ENCODE results near the gene KCNE3.

Gene KCNE3

GRCh38 chr11:74460065-74460464 lies 7.3 kb downstream of the KCNE3 start:
- Histone ChIP-seq H3K4me3 (ENCODE audit: extremely low read depth, insufficient read depth, low read length, poor library complexity, severe bottlenecking) (no peak overlapping the region), H3K27ac (ENCODE audit: low read depth, low read length, severe bottlenecking) (peak overlapping the region; percentile 58)
- WGBS, 2 experiments (ENCODE audit: insufficient coverage in 2 of 2), result 100% methylated on average over 2 of the region's 4 CpGs

GRCh38 chr11:74459584-74459983 lies 7.8 kb downstream of the KCNE3 start:
- Histone ChIP-seq H3K4me1 (ENCODE audit: control insufficient read depth, insufficient read depth, low read length, poor library complexity, severe bottlenecking) (peaks cover 11% of the 10 kb centered on the region), H3K27ac (ENCODE audit: low read depth, low read length, severe bottlenecking) (no peak overlapping the region), H3K36me3 (ENCODE audit: control insufficient read depth, insufficient read depth, low read length) (peaks cover 5% of the 10 kb centered on the region), H3K4me3 (ENCODE audit: extremely low read depth, insufficient read depth, low read length, poor library complexity, severe bottlenecking) (no peak overlapping the region), H3K9me3 (ENCODE audit: control insufficient read depth, low read length) (no peaks in the 10 kb centered on the region)
- 0% methylated on average over 1 of the region's 1 CpG for WGBS, 2 experiments (ENCODE audit: insufficient coverage in 2 of 2)

More at GRCh38 chr11:74460065-74460464, 7.3 kb downstream of the KCNE3 start:
- Histone ChIP-seq H3K4me1 (ENCODE audit: control insufficient read depth, insufficient read depth, low read length, poor library complexity, severe bottlenecking) (peaks cover 11% of the 10 kb centered on the region), H3K9me3 (ENCODE audit: control insufficient read depth, low read length) (no peaks in the 10 kb centered on the region), H3K36me3 (ENCODE audit: control insufficient read depth, insufficient read depth, low read length) (peaks cover 5% of the 10 kb centered on the region)

GRCh38 chr11:74457356-74457755 lies 10.0 kb downstream of the KCNE3 start:
- peaks cover 11% of the 10 kb centered on the region for H3K4me1 ChIP-seq (ENCODE audit: control insufficient read depth, insufficient read depth, low read length, poor library complexity, severe bottlenecking)
- H3K27ac ChIP-seq (ENCODE audit: low read depth, low read length, severe bottlenecking), result no peak overlapping the region
- H3K4me3 ChIP-seq (ENCODE audit: extremely low read depth, insufficient read depth, low read length, poor library complexity, severe bottlenecking), result no peak overlapping the region
- 93 to 94% methylated on average over 5 to 6 of the region's 6 CpGs for WGBS, 2 experiments (ENCODE audit: insufficient coverage in 2 of 2)
- no peaks in the 10 kb centered on the region for H3K36me3 ChIP-seq (ENCODE audit: control insufficient read depth, insufficient read depth, low read length)
- no peaks in the 10 kb centered on the region for H3K9me3 ChIP-seq (ENCODE audit: control insufficient read depth, low read length)

- Histone ChIP-seq H3K36me3 (ENCODE audit: control insufficient read depth, insufficient read depth, low read length) (no peaks in the 10 kb centered on the region), H3K4me1 (ENCODE audit: control insufficient read depth, insufficient read depth, low read length, poor library complexity, severe bottlenecking) (no peaks in the 10 kb centered on the region), H3K27ac (ENCODE audit: low read depth, low read length, severe bottlenecking) (no peak overlapping the region), H3K9me3 (ENCODE audit: control insufficient read depth, low read length) (no peaks in the 10 kb centered on the region), H3K4me3 (ENCODE audit: extremely low read depth, insufficient read depth, low read length, poor library complexity, severe bottlenecking) (no peak overlapping the region)
- 40 to 41% methylated on average over 6 to 7 of the region's 10 CpGs for WGBS, 2 experiments (ENCODE audit: insufficient coverage in 2 of 2)
Observed at GRCh38 chr11:74453373-74453975, 13.9 kb downstream of the KCNE3 start.

- Histone ChIP-seq H3K27ac (ENCODE audit: low read depth, low read length, severe bottlenecking) (no peak overlapping the region), H3K4me1 (ENCODE audit: control insufficient read depth, insufficient read depth, low read length, poor library complexity, severe bottlenecking) (no peaks in the 10 kb centered on the region), H3K9me3 (ENCODE audit: control insufficient read depth, low read length) (no peaks in the 10 kb centered on the region), H3K36me3 (ENCODE audit: control insufficient read depth, insufficient read depth, low read length) (no peaks in the 10 kb centered on the region), H3K4me3 (ENCODE audit: extremely low read depth, insufficient read depth, low read length, poor library complexity, severe bottlenecking) (no peak overlapping the region)
- WGBS, 2 experiments (ENCODE audit: insufficient coverage in 2 of 2), result 80 to 90% methylated on average over 3 of the region's 3 CpGs
Observed at GRCh38 chr11:74452366-74452765, 15.0 kb downstream of the KCNE3 start.

- Histone ChIP-seq H3K4me3 (ENCODE audit: extremely low read depth, insufficient read depth, low read length, poor library complexity, severe bottlenecking) (no peak overlapping the region), H3K27ac (ENCODE audit: low read depth, low read length, severe bottlenecking) (no peak overlapping the region), H3K4me1 (ENCODE audit: control insufficient read depth, insufficient read depth, low read length, poor library complexity, severe bottlenecking) (no peaks in the 10 kb centered on the region), H3K36me3 (ENCODE audit: control insufficient read depth, insufficient read depth, low read length) (no peaks in the 10 kb centered on the region), H3K9me3 (ENCODE audit: control insufficient read depth, low read length) (no peaks in the 10 kb centered on the region)
- WGBS, 2 experiments (ENCODE audit: insufficient coverage in 2 of 2), result 90 to 94% methylated on average over 3 of the region's 6 CpGs
Observed at GRCh38 chr11:74450318-74450717, 17.0 kb downstream of the KCNE3 start.

GRCh38 chr11:74449369-74449931 lies 17.9 kb downstream of the KCNE3 start:
- H3K4me3 ChIP-seq (ENCODE audit: extremely low read depth, insufficient read depth, low read length, poor library complexity, severe bottlenecking), result no peak overlapping the region
- H3K9me3 ChIP-seq (ENCODE audit: control insufficient read depth, low read length), result no peaks in the 10 kb centered on the region
- H3K4me1 ChIP-seq (ENCODE audit: control insufficient read depth, insufficient read depth, low read length, poor library complexity, severe bottlenecking), result no peaks in the 10 kb centered on the region
- H3K27ac ChIP-seq (ENCODE audit: low read depth, low read length, severe bottlenecking), result no peak overlapping the region
- WGBS, 2 experiments (ENCODE audit: insufficient coverage in 2 of 2), result 92 to 95% methylated on average over 2 of the region's 2 CpGs
- no peaks in the 10 kb centered on the region for H3K36me3 ChIP-seq (ENCODE audit: control insufficient read depth, insufficient read depth, low read length)

- Histone ChIP-seq H3K4me3 (ENCODE audit: extremely low read depth, insufficient read depth, low read length, poor library complexity, severe bottlenecking) (no peak overlapping the region), H3K9me3 (ENCODE audit: control insufficient read depth, low read length) (no peaks in the 10 kb centered on the region), H3K4me1 (ENCODE audit: control insufficient read depth, insufficient read depth, low read length, poor library complexity, severe bottlenecking) (no peaks in the 10 kb centered on the region), H3K27ac (ENCODE audit: low read depth, low read length, severe bottlenecking) (no peak overlapping the region), H3K36me3 (ENCODE audit: control insufficient read depth, insufficient read depth, low read length) (no peaks in the 10 kb centered on the region)
Observed at GRCh38 chr11:74447720-74448119, 19.6 kb downstream of the KCNE3 start.

- H3K27ac ChIP-seq (ENCODE audit: low read depth, low read length, severe bottlenecking), result no peak overlapping the region
- H3K9me3 ChIP-seq (ENCODE audit: control insufficient read depth, low read length), result no peaks in the 10 kb centered on the region
- no peak overlapping the region for H3K4me3 ChIP-seq (ENCODE audit: extremely low read depth, insufficient read depth, low read length, poor library complexity, severe bottlenecking)
- 100% methylated on average over 1 of the region's 1 CpG; no CpG with 5 or more reads in 1 of the 2 experiments for WGBS, 2 experiments (ENCODE audit: insufficient coverage in 2 of 2)
- H3K36me3 ChIP-seq (ENCODE audit: control insufficient read depth, insufficient read depth, low read length), result no peaks in the 10 kb centered on the region
- H3K4me1 ChIP-seq (ENCODE audit: control insufficient read depth, insufficient read depth, low read length, poor library complexity, severe bottlenecking), result no peaks in the 10 kb centered on the region
Observed at GRCh38 chr11:74446532-74446938, 20.8 kb downstream of the KCNE3 start.

GRCh38 chr11:74444173-74444826 lies 23.0 kb downstream of the KCNE3 start:
- Histone ChIP-seq H3K4me1 (ENCODE audit: control insufficient read depth, insufficient read depth, low read length, poor library complexity, severe bottlenecking) (no peaks in the 10 kb centered on the region), H3K36me3 (ENCODE audit: control insufficient read depth, insufficient read depth, low read length) (no peaks in the 10 kb centered on the region), H3K9me3 (ENCODE audit: control insufficient read depth, low read length) (no peaks in the 10 kb centered on the region), H3K4me3 (ENCODE audit: extremely low read depth, insufficient read depth, low read length, poor library complexity, severe bottlenecking) (no peak overlapping the region), H3K27ac (ENCODE audit: low read depth, low read length, severe bottlenecking) (no peak overlapping the region)
- WGBS, 2 experiments (ENCODE audit: insufficient coverage in 2 of 2), result 87 to 92% methylated on average over 2 to 4 of the region's 9 CpGs

All from mesodermal cell (in vitro differentiated cells).